ENCODE data around the gene RARS1.
"Not testable (repeated sequence)": the region's sequence is repeated elsewhere in the genome, so short reads cannot be mapped to it uniquely, and the experiment has no call there.

Gene RARS1

DNA sequence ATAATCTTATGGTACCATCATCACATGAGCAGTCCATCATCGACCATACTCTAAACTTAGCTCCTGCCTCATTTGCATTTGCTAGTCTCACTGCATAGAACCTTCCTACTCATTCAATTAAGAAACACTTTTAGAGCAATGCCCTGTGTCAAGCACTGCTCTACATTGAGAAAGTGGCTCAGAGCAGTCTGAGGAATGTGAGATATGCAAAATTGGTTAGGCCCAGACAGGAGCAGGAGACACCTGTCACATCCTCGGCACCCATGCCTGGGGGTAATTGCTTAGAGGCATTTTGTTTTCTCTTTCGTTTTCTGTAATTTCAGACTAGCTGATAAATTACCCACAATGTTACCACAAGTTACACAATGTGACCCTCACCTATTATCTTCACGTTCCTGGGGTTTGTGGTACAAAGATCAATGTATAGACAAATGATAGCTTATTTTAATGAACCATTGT lies 4.9 kb upstream of the RARS1 start:
- no peak for DNase-seq

DNA sequence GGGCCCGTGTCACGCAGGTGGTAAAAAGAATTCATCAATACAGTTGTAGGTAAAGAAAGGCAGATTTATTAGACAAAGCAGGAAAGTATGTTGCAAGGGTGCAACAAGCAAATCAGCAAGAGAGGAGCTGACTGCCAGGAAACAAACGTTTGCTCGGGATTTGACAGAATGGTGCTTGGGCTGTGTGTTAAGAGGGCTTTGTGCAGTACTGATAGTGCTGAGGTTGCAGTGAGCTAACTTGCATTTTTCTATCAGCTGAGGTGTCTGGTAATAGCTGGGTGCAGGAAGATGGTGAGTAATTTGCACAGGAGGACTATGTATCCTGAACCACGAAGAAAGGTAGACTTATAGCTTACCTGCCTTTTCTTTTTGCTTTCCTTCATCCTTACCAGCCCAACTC lies 3.9 kb upstream of the RARS1 start:
- DNase-seq: no peak

GRCh38 chr5:168489059-168489458 lies 2.8 kb downstream of the RARS1 start:
- DNase-seq: no peak

- no peak for DNase-seq
Observed at GRCh38 chr5:168494057-168494555, 7.8 kb downstream of the RARS1 start.

DNA sequence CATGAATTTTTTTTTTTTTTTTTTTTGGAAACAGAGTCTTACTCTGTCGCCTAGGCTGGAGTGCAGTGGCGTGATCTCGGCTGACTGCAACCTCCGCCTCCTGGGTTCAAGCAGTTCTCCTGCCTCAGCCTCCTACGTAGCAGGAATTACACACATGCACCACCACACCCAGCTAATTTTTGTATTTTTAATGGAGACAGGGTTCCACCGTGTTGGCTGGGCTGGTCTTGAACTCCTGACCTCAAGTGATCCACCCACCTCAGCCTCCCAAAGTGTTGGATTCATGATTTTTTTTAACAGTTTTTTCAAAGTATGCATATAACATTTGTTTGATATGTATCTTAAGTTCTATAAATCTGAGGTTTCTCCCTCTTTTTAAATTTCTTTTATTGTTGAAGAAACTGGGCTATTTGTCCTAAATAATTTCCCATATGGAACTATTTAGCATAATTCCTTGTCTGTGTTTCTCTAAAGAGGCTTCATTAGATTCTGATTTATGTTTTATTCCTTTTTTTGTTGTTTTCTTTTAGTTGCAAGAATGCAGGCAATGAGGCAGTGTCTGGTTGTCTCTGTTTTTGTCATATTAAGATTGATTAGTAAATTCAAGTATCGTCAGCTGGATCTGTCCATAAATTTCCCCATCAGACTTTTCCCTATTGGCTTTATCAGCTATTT lies 16.4 kb downstream of the RARS1 start:
- no peak for DNase-seq

DNA sequence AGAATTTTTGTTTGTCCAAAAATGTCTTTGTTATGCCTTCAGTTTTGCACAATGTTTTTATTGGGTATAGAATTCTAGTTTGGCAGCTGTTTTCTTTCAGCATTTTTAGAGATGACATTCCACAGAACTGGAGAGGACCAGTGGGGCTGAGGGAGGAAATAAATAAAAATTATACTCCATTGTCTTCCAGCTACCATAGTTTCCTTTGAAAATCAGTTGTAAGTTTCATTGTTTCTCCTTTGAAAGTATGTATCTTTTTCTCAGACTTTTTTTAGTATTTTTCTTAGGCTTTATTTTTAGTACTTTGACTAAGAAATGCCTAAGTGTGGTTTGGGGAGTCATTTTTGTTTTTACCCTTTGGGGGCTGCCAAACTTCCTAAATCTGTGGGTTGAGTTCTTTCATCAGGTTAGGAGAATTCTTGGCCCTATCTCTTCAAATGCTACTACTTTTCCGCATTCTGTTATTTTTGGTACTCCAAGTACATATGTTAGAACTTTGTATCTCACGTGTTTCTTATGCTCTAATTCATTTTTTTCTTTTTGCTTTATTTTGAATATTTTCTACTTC lies 27.7 kb downstream of the RARS1 start:
- no peak for DNase-seq

- DNase-seq: no peak
Observed at GRCh38 chr5:168525856-168526255, 39.6 kb downstream of the RARS1 start.

- DNase-seq: no peak
Observed at GRCh38 chr5:168527756-168528295, 41.6 kb downstream of the RARS1 start.

- DNase-seq: peak; percentile 42
Observed at GRCh38 chr5:168528521-168529373, 42.5 kb downstream of the RARS1 start, which contains the start of gene FBLL1. Gene FBLL1 (plus strand): TSS chr5:168529305. CDS start chr5:168529505, 200 bp downstream.

DNA sequence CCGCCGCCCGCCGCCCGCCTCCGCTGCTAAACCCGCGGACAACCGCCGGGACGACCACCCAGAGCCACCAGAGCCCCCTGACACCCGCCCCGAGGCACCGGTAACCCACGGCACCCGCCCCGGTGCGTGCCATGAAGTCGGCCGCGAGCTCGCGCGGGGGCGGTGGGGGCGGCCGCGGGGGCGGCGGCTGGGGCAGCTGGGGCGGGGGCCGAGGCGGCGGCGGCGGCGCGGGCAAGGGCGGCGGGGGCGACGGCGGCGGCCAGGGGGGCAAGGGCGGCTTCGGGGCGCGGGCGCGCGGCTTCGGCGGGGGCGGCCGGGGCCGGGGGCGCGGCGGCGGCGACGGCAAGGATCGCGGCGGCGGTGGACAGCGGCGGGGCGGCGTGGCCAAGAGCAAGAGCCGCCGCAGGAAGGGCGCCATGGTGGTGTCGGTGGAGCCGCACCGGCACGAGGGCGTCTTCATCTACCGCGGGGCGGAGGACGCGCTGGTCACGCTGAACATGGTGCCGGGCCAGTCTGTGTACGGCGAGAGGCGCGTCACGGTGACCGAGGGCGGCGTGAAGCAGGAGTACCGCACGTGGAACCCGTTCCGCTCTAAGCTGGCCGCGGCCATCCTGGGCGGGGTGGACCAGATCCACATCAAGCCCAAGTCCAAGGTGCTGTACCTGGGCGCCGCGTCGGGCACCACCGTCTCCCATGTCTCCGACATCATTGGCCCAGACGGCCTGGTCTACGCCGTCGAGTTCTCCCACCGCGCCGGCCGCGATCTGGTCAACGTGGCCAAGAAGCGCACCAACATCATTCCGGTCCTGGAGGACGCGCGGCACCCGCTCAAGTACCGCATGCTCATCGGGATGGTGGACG lies 43.3 kb downstream of the RARS1 start:
- peak; percentile 13 for DNase-seq

GRCh38 chr5:168530621-168531150 lies 44.4 kb downstream of the RARS1 start:
- peak; percentile 15 for DNase-seq

- DNase-seq: no peak
Observed at GRCh38 chr5:168531191-168531590, 44.9 kb downstream of the RARS1 start.

GRCh38 chr5:168531987-168532864 lies 46.0 kb downstream of the RARS1 start:
- DNase-seq: no peak

DNA sequence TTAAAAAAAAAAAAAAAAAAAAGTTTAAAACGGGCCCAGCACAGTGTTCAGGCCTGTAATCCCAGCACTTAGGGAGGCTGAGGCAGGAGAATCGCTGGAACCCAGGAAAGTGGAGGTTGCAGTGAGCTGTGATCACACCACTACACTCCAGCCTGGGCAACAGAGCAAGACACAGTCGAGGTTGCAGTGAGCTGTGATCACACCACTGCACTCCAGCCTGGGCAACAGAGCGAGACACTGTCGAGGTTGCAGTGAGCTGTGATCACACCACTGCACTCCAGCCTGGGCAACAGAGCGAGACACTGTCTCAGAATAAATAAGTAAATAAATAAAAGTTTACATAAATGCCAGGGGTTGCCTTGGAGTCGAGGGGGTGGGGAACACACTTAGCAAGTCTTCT lies 48.1 kb downstream of the RARS1 start:
- DNase-seq: not testable (repeated sequence)

GRCh38 chr5:168537176-168537575 lies 50.9 kb downstream of the RARS1 start:
- no peak for DNase-seq

- no peak for DNase-seq
Observed at GRCh38 chr5:168549554-168549953, 63.3 kb downstream of the RARS1 start.

- DNase-seq: no peak
Observed at GRCh38 chr5:168550656-168551055, 64.4 kb downstream of the RARS1 start.

GRCh38 chr5:168552146-168552545 lies 65.9 kb downstream of the RARS1 start:
- peak; percentile 92 for DNase-seq

GRCh38 chr5:168553377-168554130 lies 67.3 kb downstream of the RARS1 start:
- DNase-seq: no peak

DNA sequence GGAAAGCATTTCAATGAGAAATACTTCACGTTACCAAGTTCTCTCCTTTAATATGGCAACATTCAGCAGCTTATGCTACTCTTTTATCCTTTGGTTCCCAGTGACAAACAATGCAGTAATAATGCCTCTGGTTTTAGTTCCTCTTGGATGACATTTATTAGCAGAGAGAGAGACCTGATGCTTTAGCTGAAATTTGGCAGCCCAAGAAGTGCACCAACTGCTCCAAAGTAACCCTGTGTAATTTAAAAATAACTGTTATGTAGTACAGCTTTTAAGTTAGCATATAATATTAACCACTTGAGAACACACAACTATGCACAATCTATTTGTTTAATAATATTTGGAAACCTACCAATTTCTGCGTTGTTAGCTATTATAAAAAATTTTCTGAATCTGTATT lies 71.1 kb downstream of the RARS1 start:
- DNase-seq: no peak
